Measurements from ENCODE around the gene BLOC1S5. TPM values are rescaled to one million over a fixed set of nuclear protein-coding genes. Genes with fewer than 3 reads are reported as not detected.

The BLOC1S5 gene
- polyA plus RNA-seq, 1 experiment, result 3.3 TPM

- Histone ChIP-seq H3K27me3 (ENCODE audit: control insufficient read depth, insufficient read depth, low read length) (no peaks in the 10 kb centered on the region), H3K4me3 (ENCODE audit: low read depth, low read length) (no peak overlapping the region), H3K36me3 (ENCODE audit: control insufficient read depth, insufficient read depth, low read length) (peaks cover 5% of the 10 kb centered on the region)
- ChIA-PET POLR2A (no interaction called here), CTCF (interaction anchor here (0.6 kb wide), 1 partner anchor 366 kb away, joined by 4 read pairs; no protein-coding TSS in a partner anchor)
- no peak for DNase-seq (ENCODE audit: low read depth)
- no peak for TF ChIP-seq CTCF (IDR thresholded peaks at IDR 0.05; ENCODE audit: insufficient read depth, low read depth, low read length)
These were observed 23.9 kb upstream of the BLOC1S5 start for GRCh38 chr6:8087870-8088754.

DNA sequence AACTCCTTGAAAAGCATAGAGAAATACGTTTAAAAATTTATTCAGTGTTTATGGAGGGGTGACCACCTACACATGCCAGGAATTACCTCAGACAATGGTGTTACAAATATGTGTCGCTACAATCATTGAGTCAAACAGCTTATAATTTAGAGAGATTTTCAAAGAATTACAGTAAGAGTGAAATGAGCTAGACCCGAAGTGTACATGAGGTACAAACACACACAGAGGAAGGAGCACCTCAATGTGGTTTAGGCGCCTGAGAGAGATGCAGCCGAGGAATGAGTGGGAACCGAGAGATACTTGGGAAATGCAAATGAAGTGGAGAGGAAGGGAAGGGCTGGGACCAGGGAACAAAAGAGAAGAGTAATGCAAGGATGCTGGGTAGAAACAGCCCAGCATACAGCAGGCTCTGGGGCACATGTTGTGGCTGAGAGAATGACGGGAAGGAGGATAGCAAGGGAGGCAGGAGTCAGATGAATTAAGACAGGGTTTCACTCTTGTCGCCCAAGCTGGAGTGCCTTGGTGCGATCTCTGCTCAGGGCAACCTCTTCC is 22.6 kb upstream of the BLOC1S5 start:
- H3K27me3 ChIP-seq (ENCODE audit: control insufficient read depth, insufficient read depth, low read length), result no peaks in the 10 kb centered on the region
- no peak for TF ChIP-seq CTCF (IDR thresholded peaks at IDR 0.05; ENCODE audit: insufficient read depth, low read depth, low read length)
- CTCF ChIA-PET, result no interaction called here
- POLR2A ChIA-PET, result no interaction called here
- peaks cover 5% of the 10 kb centered on the region for H3K36me3 ChIP-seq (ENCODE audit: control insufficient read depth, insufficient read depth, low read length)
- DNase-seq (ENCODE audit: low read depth), result no peak
- no peak overlapping the region for H3K4me3 ChIP-seq (ENCODE audit: low read depth, low read length)

- TF ChIP-seq CTCF (IDR thresholded peaks at IDR 0.05; ENCODE audit: insufficient read depth, low read depth, low read length), result no peak
- DNase-seq (ENCODE audit: low read depth), result peak; percentile 71
- Histone ChIP-seq H3K27me3 (ENCODE audit: control insufficient read depth, insufficient read depth, low read length) (no peaks in the 10 kb centered on the region), H3K36me3 (ENCODE audit: control insufficient read depth, insufficient read depth, low read length) (peaks cover 3% of the 10 kb centered on the region; the same call in 1 of the 2 replicates), H3K4me3 (ENCODE audit: low read depth, low read length) (no peak overlapping the region)
- ChIA-PET POLR2A (no interaction called here), CTCF (interaction anchor here (0.6 to 1.9 kb wide), 4 partner anchors 26 to 361 kb away, joined by 3 to 5 read pairs (median 4); no protein-coding TSS in a partner anchor)
These were observed 20.9 kb upstream of the BLOC1S5 start for GRCh38 chr6:8085053-8085511.

GRCh38 chr6:8084586-8084985 is 20.4 kb upstream of the BLOC1S5 start:
- peaks cover 3% of the 10 kb centered on the region; the same call in 1 of the 2 replicates for H3K36me3 ChIP-seq (ENCODE audit: control insufficient read depth, insufficient read depth, low read length)
- CTCF ChIA-PET, result interaction anchor here (0.6 to 1.9 kb wide), 4 partner anchors 26 to 361 kb away, joined by 3 to 5 read pairs (median 4); no protein-coding TSS in a partner anchor
- DNase-seq (ENCODE audit: low read depth), result no peak
- no peak for TF ChIP-seq CTCF (IDR thresholded peaks at IDR 0.05; ENCODE audit: insufficient read depth, low read depth, low read length)
- no peaks in the 10 kb centered on the region for H3K27me3 ChIP-seq (ENCODE audit: control insufficient read depth, insufficient read depth, low read length)
- H3K4me3 ChIP-seq (ENCODE audit: low read depth, low read length), result no peak overlapping the region
- POLR2A ChIA-PET, result no interaction called here

All from BJ (cell line).